COR-L47 (cell line): ENCODE data around the gene PDE3A.
"Not testable (repeated sequence)": the region's sequence is repeated elsewhere in the genome, so short reads cannot be mapped to it uniquely, and the experiment has no call there.

ENCODE experiments used
- DNase-seq: peaks from one replicate; lab custom pipeline; 2025; lab: John Stamatoyannopoulos, UW

The PDE3A gene

GRCh38 chr12:20551742-20552442 is 183.6 kb downstream of the PDE3A start:
- DNase-seq, result not testable (repeated sequence)

DNA sequence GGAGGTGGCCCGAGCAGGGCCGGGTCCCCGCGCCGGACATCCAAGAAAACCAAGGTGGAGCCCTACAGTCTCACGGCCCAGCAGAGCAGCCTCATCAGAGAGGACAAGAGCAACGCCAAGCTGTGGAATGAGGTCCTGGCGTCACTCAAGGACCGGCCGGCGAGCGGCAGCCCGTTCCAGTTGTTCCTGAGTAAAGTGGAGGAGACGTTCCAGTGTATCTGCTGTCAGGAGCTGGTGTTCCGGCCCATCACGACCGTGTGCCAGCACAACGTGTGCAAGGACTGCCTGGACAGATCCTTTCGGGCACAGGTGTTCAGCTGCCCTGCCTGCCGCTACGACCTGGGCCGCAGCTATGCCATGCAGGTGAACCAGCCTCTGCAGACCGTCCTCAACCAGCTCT is 184.2 kb downstream of the PDE3A start:
- DNase-seq, result not testable (repeated sequence)

- no peak for DNase-seq
These were observed 186.7 kb downstream of the PDE3A start for GRCh38 chr12:20555015-20555414.

DNA sequence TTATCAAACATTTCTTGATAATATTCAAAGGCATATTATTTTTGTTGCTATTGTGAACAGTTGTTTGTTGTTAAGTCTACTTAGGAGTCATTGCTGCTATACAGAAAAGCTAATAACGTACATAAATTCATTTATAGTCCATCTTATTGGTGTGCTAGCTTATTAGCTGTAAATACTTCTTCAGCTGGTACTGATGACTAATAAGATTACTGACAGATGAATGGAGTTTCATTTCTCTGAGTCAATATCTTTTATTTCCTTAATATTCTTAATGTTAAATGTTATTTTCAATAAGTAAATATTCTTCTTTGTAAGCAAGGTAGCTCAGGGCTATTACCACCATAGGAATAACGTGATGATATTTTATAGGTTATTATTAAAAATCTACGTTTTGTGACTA is 187.4 kb downstream of the PDE3A start:
- no peak for DNase-seq

DNA sequence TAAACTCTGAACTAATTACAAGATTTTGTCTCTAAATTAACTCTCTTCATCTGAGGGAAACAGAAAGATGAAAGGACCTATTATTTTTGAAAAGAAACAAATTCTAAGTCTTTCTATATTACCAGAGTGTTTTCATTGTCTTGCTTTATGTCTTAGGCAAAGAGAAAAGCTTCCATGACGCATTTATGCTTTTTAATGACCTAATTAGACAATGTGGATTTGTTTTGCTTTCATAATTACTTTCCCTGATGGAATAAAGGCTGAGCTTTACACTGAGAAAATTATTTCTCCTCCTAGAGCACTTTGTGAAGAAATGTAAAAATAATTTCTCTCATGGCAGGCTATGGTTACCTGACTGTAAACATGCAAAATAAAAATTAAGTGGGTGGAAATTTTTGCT is 188.8 kb downstream of the PDE3A start:
- DNase-seq, result no peak

- no peak for DNase-seq
These were observed 192.6 kb downstream of the PDE3A start for GRCh38 chr12:20560935-20561334.

DNA sequence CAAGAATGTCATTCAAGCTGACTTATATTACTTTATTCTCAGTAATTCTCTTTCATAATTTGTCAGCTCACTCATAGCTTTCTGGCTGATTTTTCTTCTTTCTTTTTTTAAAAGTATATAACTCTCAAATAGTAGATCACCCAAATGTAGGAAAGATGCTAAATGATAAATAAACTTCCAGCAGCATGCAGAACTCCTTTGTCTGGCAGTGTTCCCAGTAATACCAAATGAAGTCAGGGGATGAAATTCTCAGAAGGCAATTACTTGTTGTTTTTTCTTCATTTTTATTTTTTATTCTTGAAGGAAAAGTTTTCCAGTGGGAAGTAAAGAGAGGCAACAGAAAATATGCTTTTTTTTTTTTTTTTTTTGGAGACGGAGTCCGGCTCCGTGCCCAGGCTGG is 193.5 kb downstream of the PDE3A start:
- DNase-seq, result no peak

DNA sequence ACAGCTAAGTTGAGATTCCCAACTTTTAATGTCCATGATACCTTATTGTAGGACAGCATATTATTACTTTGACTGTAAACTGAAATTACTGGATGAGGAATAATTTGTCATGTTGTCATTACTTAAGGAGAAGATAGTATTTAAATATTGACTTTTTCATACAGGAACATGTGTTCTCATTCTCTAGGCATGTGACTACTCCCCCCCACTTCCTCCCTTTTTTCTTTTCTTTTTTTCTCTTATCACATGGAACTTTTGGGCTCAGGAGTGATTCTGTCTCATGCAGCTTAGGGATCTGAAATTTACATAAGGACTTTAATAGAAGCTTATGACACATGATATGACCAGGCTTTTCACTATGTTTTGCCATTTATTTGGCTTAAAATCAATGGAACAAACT is 199.1 kb downstream of the PDE3A start:
- no peak for DNase-seq

- no peak for DNase-seq
These were observed 204.1 kb downstream of the PDE3A start for GRCh38 chr12:20572451-20572850.

- DNase-seq, result no peak
These were observed 208.2 kb downstream of the PDE3A start for GRCh38 chr12:20576528-20576927.

DNA sequence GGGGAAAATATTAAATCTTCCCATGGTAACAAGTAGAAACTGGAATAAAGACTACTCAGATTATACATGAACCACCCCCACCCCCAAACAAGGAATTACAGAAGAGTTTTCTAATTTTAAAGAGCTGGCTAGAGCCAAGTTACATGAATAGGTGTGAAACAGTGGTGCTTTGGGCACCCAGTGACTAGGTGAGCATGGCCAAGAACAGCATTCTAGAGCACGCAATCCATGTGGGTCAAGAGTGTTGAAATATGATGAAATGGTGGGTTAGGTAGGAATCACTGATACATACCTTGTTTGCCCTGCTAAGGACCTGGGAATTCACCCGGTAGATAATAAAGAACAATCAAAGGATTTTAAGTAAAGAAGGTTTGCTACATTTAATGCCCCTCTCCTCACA is 208.7 kb downstream of the PDE3A start:
- DNase-seq, result no peak

GRCh38 chr12:20578142-20578541 is 209.8 kb downstream of the PDE3A start:
- DNase-seq, result no peak

DNA sequence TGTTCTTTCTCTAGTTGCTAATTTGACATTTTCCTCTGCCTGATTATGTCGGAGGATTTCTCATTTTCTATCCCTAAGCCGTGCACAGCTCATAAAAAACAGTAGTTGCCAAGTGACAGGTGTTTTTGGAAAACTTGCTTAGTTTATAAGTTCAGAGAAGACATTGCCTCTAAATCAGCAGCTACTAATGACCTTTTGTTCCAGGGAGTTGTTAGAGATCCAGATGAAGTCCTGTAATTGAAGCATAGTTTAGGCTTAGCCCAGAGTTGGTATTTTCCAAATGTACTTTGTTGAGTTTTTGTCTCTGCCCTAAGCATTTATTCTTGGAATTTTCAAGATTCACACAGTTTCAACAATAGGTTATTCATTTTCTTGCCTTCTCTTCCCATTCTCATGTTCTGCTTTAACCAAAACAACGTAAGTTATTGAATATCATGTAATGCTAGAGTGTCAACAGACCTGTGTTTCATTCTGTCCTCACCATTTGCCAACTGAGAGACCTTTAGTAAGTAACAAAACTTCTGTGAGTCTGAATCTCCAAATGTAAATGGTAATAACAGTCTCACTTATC is 216.8 kb downstream of the PDE3A start:
- no peak for DNase-seq

DNA sequence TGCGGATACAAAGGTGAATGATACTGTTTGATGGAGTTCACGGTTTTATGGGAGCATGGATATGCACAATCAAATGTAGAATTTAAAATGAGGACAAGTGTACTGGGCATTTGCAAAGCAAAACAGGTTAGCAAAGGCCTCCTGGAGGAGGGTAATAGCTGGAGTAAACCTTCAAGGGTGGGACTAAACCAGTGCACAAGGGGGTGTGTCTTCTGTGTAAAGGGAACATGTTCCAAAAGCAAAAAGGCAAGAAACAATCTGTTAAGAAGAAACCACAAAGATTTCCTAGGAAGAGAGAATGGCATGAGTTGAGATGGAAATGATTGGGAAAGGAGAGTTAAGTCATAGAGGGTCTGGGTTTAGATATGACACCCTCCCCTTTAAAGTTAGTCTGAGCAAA is 217.6 kb downstream of the PDE3A start:
- DNase-seq, result no peak

GRCh38 chr12:20588042-20588441 is 219.7 kb downstream of the PDE3A start:
- DNase-seq, result no peak

DNA sequence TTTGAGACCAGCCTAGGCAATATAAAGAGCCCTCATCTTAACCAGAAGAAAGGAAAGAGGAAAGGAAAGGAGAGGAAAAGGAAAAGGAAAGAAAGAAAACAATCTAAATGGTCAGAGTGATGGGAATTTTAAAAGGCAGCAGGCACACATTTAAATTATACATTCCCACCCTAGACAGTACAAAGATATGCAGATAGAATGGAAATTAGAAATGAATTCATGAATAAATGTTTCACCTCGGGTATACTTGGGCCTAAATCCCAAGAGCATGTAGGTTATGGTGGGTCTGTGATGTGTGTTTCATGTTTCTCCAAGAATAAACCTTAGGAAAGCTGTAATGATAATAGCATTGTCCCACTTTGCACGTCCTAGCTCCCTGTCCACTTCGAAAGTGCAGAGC is 222.2 kb downstream of the PDE3A start:
- DNase-seq, result no peak

- no peak for DNase-seq
These were observed 224.2 kb downstream of the PDE3A start for GRCh38 chr12:20592556-20592955.

- no peak for DNase-seq
These were observed 225.3 kb downstream of the PDE3A start for GRCh38 chr12:20593611-20594010.

- peak; percentile 20 for DNase-seq
These were observed 227.7 kb downstream of the PDE3A start for GRCh38 chr12:20596061-20596460.

DNA sequence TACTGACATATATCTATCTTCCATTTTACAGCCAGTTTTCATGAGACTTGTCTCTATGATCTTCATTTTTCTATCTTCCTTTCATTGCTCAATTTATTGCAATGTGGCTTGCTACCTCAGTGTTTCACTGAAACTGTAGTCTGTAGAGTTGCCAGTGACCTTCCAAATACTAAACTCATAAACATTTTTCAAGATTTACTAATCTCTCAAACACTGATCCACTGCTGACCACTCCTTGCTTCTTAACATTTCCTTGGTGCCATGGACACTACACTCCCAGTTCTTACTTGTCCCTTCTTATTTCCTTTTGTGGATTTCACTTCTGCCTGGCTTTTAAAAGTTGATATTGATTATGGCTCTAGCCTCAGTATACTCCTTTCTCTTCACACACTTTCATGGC is 231.4 kb downstream of the PDE3A start:
- no peak for DNase-seq

DNA sequence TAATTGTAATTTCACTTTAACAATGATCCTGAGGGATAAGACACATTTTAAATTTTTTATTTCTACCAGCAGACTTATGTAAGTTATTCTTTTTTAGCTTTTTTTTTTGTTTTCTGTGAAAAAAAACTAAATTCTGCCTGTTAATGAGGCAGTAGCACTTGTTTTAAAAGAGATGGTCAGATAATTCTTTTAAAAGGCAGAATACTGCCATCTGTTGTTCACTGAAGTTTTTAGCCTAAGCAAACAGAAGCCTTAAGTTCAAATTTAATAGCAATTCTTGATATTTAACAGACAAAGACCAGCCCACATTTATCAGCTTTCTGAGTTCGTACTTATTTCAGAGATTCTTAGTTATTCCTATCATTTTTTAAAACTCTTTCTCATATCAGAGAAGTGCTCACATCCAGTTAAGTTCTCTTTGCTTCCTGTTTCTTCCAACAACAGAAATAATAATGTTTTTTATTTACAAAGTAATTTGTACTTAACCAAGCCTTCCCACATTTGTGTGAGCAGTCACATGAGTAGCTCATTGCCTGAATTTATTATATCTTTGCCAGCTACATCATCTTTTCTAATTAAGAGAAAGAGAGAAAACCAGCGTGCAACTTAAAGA is 233.4 kb downstream of the PDE3A start:
- DNase-seq, result peak; percentile 4

DNA sequence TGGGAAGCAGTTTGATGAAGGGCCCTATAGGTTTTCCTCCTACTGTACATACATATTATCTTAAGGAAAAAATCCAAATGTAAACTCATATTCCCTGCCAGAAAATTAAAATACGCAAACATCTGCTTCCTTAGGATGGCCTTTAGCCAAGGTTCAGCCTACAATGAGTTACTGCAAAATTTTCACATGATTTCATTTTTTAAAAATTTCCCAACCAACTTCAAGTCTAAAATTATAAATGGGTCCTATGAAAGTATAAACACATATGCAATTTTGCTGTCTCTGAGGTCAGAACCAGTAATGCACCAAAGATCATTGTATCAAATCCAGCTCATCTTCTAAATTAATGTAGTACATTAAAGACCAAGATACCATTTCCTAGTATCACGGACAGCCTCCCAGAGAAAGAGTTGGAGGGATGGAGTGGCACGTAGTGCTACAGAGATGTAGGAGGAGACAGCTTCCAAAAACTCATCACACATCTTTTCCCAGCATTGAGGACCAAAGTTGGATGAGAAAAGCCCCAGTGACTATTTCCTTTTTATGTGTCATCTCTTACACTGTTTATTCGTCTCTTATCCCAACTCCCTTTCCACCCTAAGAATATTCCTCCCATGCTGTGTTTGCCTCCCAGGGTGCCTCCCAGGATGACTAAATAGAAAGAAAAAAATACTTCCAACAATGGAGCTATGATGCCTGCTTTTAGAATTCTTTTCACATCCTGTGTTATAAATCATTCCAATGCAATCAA is 234.5 kb downstream of the PDE3A start:
- no peak for DNase-seq
